OCI-LY7 (cell line): ENCODE results near the gene QDPR.

Source experiments
- EZH2phosphoT487 ChIP-seq: fragments of 200-600 bp; sonication (generic); IDR thresholded peaks from 2 replicates; pipeline ENCODE4 v1.6.1; 2018; ENCODE audit warnings: low read depth, borderline replicate concordance, mild to moderate bottlenecking, mixed run types, antibody characterized with exemption, low read length, moderate library complexity, mixed read lengths
- TF ChIP-seq, protein P1 (sequence below): fragments of 200-600 bp; sonication (generic); conservative IDR thresholded peaks from 2 replicates; pipeline ENCODE4 v1.5.1; 2014; ENCODE audit warnings: mild to moderate bottlenecking, antibody characterized with exemption, low read length, moderate library complexity, mixed read lengths

DNA sequence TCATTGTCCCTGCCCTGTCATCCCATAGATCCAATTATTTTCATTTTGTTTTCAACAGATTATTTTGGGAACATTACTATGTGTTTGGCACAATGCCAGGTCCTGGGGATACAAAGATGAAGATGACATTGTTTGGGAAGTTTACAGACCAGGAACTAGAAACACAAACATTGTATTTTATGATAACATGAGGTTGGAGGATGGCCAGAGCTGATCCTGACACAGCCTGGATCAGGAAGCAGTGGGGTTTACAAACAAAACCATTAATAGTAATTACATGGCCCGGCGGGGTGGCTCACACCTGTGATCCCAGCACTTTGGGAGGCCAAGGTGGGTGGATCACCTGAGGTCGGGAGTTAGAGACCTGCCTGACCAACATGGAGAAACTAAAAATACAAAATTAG is 32.9 kb upstream of the QDPR start:
- TF ChIP-seq, protein P1, sequence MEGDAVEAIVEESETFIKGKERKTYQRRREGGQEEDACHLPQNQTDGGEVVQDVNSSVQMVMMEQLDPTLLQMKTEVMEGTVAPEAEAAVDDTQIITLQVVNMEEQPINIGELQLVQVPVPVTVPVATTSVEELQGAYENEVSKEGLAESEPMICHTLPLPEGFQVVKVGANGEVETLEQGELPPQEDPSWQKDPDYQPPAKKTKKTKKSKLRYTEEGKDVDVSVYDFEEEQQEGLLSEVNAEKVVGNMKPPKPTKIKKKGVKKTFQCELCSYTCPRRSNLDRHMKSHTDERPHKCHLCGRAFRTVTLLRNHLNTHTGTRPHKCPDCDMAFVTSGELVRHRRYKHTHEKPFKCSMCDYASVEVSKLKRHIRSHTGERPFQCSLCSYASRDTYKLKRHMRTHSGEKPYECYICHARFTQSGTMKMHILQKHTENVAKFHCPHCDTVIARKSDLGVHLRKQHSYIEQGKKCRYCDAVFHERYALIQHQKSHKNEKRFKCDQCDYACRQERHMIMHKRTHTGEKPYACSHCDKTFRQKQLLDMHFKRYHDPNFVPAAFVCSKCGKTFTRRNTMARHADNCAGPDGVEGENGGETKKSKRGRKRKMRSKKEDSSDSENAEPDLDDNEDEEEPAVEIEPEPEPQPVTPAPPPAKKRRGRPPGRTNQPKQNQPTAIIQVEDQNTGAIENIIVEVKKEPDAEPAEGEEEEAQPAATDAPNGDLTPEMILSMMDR: no peak
- no peak for TF ChIP-seq EZH2phosphoT487
